HG03575 (cell line): ENCODE results near the gene CRACDL.

Experiments
- ATAC-seq: cut with Tn5 transposase; IDR thresholded peaks from one replicate; pipeline ENCODE4 v1.9.1; 2021; ENCODE audit not compliant: unreplicated experiment, insufficient number of reproducible peaks, low FRiP score; ENCODE audit errors: extremely low read depth

Gene CRACDL

DNA sequence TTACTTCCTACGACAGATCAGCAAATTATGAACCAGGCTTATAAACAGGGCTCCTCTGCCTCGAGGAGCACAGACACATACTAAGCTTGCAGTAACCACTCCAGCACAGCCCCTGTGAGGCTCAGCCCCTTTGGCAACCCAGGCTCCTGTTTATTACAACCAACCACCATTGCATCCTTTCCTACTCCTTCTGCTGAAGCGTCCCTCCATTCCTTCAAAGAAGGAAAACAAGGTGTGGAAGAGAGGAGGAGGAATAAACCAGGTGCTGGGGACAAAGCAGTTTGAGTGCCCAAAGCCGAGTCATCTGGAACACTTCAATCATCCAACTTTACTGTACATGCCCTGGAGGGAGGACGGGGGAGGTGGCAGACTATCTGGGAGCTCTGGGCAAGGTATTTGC lies 117.9 kb downstream of the CRACDL start:
- ATAC-seq: no peak

DNA sequence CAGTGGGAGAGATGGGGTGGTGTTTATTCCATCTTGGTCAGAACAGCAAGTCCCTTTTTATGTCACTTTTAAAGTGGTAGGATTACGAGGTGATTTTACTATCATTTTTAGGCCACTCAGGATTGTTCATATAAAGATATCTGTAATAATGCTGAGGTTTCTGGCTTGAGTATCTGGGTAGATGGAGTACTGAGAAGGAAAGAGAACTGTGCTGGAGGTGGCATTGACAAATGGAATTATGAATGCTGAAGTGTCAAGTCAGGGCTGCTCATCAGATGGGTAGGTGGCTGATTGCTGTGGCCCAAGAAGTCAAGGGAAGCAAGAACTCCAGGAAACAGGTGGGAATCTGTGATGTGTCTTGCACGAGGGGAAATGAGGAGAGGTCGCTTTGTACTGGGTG lies 119.7 kb downstream of the CRACDL start:
- no peak for ATAC-seq

DNA sequence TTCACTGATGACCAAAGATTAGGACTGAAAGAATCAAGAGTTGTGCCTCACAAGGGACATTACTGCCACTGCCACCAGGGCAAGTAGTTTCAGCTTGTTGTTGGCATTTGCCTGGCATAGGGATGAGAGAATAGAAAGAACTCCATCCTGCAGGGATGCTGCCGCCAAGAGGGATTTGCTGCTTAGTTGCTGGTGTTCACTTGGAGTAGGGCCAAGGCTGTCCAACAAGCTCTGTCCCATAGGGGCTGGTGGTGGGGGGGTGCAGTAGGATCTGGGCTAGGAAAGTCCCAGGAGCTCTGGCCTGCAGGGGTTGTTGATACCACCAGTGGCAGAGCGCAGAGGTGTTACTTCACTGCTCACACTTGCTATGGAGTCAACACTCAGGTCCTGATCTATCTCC lies 120.2 kb downstream of the CRACDL start:
- no peak for ATAC-seq

DNA sequence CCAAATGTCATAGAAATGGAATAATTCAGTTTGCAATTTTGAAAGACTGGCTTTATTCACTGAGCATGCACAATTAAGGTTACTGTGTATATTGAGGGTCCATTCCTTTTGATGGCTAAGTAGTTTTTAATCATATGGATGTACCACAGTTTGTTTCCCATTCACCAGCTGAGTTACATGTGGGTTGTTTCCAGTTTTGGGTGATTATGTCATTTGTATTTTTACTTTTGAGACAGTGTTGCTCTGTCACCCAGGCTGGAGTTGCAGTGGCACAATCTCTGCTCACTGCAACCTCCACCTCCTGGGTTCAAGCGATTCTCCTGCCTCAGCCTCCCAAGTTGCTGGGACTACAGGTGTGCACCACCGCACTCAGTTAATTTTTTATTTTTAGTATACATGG lies 124.3 kb downstream of the CRACDL start:
- no peak for ATAC-seq

DNA sequence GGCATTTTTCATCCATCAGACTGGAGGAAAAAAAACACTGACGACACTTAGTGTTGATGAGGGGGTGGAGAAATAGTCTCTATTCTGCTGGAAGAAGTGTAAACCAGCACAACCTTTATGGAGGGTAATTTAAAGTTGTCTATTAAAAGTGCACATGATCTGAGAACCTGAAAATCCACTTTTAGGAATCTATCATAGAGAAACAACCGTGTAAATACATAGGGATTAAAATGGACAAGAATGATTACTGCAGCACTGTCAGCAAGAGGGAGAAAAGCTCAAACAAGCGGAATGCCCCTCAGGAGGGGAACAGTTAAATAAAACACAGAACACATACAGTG lies 125.5 kb downstream of the CRACDL start:
- no peak for ATAC-seq

DNA sequence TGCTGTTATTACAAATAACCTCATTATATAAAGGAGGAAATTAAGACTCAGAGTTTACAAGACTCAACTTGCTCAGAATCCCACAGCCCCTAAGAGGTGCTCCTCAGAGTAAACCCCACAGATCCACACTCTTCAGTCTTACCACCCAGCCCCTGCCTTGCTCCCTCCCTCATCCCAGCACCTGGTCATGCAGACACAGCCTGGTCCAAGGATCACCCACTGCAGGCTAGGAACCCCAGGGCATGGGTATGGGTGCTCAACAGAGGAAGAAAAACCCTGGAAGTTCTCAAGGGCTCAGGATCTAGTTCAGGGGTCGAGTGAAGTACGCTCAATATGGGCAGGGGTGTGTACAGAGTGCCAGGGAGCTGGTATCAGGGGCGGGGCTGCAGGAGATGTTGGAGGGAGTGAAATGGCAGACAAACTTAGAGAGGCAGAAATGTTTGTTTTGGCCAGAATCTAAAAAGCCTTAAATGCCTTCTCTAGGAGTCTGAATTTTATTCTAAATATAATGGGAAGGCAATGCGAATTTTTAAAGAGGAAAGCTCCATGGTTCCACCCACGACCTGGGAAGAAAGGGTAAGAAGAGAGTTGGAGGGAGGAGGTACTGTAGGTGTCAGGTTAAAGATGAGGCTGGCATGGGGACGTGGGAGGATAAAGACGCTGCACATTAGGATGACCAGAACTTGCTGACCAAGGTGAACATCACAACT lies 126.0 kb downstream of the CRACDL start:
- no peak for ATAC-seq

DNA sequence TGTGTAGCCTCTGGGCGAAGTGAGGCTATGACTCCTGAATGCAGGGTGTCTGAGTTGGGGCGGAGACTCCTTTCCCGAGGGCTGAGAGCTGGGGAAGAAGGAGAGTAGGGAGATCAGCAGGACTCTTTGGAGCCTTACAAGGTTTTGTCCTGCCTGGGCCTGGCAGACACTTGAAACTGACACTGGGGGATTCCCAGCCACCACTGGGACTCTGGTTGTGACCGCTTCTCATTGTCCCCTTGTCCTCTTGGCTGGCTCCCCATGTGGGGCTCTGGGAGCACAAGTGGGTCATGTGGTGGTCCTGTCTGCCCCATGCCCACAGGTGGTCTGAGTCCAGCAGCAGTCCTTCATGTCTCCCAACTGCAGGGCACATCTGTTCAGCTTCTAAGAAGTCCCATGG lies 126.9 kb downstream of the CRACDL start:
- no peak for ATAC-seq

DNA sequence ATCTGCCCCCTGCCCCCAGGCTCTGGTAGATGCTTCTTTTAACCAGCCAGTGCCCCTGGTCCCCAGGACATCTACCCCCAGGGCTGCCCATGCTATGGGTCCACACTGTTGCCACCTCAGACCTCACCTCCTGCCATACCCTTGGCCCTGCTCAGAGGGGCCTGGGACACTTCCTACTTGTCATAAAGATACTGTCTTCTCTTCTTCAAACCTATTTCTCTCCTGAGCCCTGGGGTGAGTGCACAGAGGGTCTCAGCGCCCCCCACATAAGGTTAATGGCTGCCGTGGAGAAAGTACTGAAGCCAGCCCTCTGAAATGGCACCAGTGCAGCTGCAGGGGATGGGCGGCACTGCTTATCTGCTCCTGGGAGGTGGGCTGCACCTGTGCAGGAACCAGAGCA lies 127.5 kb downstream of the CRACDL start:
- no peak for ATAC-seq

DNA sequence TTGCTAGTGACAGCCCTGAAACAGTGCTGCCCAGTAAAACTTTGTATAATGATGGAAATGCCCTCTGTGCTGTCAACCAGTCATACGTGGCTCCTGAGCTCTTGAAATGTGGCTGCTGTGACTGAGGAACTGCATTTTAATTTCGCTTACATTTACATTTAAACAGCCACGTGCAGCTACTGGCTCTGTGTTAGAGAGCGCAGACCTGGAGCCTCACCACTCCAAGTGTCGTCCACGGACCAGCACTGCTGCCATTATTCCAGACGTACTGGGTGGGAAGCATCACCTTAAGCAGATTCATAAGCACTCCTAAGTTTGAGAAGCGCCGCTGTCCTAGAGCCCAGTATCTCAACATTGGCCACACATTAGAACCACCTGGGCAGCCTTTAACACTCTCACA lies 128.1 kb downstream of the CRACDL start:
- ATAC-seq: no peak

DNA sequence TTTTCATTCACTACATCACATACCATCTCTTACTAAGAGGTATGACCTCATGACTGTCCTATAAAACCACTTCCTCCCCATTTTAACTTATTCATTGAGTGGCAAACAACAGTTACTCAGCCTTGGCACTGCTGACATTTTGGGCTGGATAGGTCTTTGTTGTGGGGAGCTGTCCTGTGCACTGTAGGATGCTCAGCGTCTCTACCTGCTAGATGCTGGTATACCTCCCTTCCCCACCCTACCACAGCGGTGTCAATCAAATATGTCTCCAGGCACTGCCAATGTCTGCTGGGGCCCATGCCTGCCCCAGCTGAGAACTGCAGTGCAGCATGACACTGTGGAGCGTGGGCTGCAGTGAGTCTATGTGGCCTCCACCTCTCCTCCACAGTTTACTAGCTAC lies 128.8 kb downstream of the CRACDL start:
- no peak for ATAC-seq

DNA sequence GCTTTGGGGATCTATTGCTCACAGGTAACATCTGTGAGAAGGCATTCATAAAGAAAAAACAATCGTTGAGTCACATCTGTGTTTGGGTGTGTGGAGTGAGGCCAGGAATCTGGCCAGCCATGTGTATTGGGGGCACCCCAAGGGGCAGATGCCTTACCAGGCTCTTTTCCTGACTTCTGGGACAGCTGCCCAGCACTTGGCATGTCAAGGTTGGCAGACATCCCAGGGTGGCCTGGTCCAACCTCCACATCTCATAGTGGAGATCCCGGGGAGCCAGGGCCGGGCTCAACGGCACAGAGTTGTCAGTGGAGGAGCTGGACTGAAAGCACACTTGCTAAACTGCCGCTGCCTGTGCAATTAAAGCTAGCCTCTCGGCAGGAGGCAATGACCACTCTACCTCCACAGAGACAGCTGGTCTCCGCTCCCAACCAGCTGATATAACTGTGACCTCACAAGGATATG lies 129.8 kb downstream of the CRACDL start:
- ATAC-seq: no peak

DNA sequence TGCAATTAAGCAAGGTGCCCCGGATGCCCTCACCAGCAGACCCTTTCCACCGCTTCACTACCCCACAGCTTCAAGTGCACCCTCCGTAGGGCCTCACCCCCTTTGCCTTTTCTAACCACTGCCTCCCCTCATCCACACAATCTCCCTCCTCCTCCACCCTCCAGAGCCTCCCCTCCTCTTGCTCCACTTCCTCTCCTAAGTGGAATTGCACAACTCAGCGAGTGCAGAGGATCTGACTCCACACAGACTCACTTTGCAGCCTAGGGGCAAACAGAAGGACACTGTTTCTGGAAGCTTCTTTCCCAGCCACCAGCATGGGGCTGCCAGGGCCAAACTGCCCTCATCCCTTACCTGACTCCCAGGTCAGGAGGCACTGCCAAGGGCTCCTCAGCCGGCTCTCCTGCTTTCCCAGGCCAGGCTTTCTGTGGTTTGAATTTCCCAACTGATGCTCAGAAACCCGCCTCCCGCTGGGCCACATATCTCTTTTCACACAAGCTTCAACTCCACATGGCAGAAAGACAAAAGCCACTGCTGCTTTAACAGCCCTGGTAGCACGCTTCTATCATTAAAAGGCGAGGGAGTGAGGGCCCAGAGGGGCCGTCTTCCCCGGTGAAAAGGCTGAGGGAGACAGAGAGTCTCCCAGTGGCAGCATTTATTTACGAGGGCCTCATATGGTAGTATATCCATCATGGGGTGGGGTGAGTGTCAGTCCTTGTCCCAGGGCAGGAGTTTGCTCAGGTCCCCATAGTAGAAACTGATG lies 130.4 kb downstream of the CRACDL start:
- no peak for ATAC-seq

DNA sequence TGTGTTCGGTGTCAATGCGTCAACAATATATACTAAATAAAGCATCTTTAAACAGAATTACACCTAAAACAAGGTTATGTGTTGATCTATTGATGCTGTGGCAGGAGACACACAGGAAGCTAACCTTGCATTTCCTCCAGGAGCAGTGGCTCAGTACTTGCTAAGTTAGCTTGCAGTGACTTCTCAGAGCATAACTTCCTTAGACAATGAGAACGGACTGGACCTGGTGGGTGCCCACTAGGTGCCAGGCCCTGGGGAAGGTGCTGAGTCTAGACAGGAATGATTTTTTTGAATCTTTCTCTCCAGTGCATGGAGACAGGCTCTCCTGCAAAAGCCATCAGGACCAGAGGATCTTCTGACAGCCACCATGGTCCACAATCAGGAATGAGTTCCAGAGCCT lies 131.3 kb downstream of the CRACDL start:
- ATAC-seq: no peak

DNA sequence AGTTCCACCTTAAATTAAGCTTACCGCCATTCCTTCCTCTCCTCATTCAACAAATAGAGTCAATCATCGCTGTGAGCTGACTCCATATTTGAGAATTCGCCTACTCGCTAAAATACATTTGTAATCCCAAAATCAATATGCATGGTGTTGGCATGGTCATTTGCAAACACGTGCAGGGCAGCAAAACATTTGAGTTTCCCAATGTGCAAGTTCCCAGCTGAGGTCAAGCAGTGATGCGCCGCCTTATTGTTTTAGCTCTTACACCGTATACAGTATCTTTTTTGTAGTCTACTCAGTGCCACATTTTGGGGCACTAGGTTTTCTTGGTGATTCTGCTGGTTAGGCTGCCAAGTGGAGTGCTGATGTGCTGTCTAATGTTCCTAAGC lies 131.8 kb downstream of the CRACDL start:
- no peak for ATAC-seq

DNA sequence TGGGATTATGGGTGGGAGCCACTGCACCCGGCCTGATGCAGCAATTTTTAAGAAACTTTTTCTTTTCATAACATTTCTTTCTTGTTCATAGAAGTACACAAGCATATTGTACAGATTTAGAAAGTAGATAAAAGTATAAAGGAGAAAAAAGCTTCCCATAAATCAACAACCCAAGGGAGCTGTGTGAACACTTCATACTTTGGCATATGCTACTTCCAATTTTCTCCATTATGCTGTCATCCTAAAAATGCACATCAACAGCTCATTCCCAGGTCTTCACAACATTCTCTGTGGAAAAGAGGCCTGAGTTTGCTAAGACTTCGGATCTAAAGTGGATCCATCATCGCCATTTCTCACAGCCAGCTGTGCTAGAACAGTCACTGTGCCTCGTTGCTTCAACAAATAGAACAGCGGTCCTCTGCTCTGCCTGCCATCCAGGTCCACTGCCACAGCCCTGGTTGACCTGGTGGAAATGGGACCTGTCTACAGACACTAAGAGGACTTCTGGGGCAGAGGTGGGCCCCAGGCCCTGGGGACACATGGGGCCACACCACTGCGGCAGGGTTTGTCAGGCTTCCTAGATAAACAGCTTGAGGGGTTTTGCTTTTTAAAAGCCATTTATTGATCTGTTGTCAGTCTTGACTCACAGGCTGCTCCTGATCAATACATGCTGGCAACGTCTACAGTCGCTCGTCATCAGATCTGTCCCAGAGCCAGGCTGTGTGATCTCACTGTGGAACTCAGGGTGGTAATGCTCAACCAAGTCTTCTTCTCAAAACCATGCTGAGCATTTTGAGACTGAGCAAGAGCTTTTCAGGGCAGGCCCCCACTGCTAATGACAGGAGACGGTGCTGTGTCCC lies 132.4 kb downstream of the CRACDL start:
- ATAC-seq: no peak

DNA sequence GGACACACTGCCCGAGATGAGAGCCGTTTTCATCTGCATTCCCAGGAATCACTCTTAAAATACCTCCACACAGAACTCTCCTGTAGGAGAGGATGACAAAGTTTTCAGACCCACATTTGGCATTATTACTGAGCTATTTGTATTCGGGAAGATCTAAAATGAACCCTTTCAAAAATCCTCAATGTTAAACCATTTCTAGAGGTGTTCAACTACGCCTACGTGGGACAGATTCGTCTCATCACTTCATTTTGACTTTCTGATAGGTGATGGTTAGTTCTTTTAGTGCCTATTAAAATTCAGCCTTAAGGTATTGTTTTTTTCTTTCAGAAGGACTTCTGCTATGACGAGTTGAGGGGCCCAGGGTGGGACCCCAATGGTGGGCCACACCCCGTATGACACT lies 133.7 kb downstream of the CRACDL start:
- no peak for ATAC-seq

DNA sequence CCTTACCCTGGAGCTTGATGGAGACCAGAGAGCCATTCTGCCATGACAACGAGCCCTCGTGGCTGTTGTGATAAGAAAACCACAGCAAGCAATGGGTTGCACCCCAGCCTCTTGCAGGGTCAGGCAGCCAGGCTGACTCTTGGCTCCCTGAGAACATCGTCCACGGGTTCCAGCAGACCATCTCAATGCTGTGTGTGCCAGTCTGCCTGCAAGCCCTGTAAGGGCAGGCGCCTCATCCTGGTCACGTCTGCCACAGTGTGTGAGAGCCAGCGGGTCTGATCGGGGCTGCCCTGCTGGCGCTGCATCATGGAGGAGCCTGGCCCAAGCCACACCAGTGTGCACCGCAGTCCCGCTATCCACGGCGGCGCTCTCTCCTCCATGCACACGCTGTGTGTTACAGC lies 134.1 kb downstream of the CRACDL start:
- ATAC-seq: no peak

DNA sequence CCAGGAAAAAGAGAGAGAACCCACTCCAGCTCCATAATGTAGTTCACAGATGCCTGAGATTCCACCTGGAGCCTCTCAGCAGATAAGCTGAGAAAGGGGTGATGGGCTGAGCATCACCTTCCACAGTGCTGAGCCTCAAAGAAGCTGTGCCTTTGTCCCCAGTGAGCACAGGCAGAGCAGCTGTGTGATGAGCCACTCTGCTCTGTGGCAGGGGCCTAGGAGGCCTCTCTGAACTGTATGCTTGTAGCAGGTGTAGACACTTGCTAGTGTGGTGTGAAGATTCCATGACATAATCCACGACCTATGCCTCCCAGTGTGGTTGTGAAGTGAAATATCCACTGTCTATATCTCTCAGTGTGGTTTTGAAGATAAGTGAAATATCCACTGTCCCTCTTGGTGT lies 134.7 kb downstream of the CRACDL start:
- ATAC-seq: no peak

DNA sequence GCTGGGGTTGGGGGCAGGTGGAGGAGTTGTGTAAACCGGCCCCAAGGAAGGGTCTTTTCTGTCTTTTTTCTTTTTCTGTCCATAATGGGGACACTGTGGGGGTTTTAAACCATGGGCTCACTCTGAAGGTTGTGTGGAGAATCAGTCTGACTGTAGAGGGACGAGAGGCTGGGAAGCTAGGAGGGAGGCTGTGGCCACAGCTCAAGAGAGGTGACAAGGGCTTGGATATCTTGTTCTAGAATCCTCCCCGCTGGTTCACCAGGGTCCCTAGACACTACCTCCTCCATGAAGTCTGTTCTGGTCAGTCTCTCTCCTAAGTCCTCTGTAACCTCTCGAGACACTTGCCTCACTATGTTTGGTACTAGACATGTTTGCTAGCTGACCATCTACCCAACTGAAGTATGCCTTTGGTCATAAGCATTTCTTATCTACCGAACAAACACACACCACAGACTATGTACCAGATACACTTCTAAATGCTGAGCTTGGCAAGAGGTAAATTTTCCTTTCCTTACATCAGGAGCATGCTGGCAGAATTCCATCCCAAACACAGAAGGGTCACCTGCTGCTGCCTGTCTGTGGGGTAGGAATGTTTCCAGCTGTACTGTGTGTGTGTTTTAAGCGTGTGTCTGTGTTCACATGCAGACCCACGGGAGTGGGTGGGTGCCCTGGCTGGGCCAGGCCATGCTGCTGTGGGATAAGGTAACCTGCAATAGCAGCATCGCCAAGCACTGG lies 135.5 kb downstream of the CRACDL start:
- ATAC-seq: no peak
